Measurements from ENCODE around the gene MRPS7.
"Not testable (repeated sequence)": the region's sequence is repeated elsewhere in the genome, so short reads cannot be mapped to it uniquely, and the experiment has no call there.

MRPS7 gene

DNA sequence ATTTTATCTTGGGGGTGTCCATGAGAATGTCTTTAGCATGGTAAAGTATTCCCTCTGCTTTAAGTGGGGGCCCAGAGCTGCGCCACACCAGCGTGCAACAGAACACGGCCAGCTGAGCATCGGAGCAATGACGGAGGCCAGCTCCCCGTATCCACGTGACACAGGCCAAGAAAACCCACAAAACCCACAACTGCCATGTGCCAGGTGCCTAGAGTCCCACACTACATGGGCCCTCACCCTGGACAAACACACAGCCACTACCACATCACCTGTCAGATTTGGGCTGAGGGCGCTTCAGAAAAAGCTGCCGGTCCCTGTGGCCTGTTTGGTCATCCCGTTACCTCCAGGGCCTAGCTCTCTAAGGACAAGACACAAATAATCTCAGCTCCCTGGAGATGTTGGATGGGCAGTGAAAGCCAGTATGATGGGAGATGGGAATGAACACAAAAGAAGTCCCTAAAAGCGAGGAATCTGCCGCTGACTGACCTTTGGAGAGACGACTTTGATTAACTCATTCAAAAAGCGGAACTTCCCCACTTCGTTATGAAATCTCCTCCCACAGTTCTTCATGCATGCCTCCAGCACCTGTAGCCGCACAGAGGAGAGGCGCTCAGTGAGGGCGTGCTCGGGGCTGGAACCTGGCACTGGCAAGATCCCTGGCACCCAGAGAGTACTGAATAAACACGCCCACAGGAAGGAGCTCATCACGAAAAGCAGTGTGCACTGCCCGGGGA, 17.4 kb upstream of the MRPS7 start:
- DNase-seq = peak in 1 of 56 donors; percentile 20

- no peak for DNase-seq
These were observed 16.7 kb upstream of the MRPS7 start for GRCh38 chr17:75245011-75245410.

GRCh38 chr17:75246404-75246803, 15.3 kb upstream of the MRPS7 start:
- DNase-seq = no peak

DNA sequence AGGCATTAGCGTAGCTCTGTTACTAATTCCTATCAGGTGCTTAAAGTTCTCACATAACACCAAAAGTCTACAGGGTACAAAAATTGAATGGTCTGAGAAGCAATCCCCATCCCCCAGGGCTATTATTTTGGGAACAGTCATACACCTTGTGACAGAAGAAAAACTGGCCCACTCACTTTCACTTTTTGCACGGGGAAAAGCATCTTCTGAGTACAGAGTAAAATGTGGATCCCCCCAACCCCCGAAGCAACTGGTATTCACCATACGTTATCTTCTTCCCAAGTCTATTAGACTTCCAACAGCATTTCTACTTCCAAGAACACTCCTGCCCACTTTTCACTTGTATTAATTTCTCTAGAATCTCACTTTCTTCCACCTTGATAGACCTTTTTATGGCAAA, 12.1 kb upstream of the MRPS7 start:
- no peak for DNase-seq

- DNase-seq = peak in 26 of 56 donors; percentile 7 to 81 (median 39)
These were observed 11.6 kb upstream of the MRPS7 start for GRCh38 chr17:75250009-75250471.

- no peak for DNase-seq
These were observed 9.5 kb upstream of the MRPS7 start for GRCh38 chr17:75252039-75252816.

DNA sequence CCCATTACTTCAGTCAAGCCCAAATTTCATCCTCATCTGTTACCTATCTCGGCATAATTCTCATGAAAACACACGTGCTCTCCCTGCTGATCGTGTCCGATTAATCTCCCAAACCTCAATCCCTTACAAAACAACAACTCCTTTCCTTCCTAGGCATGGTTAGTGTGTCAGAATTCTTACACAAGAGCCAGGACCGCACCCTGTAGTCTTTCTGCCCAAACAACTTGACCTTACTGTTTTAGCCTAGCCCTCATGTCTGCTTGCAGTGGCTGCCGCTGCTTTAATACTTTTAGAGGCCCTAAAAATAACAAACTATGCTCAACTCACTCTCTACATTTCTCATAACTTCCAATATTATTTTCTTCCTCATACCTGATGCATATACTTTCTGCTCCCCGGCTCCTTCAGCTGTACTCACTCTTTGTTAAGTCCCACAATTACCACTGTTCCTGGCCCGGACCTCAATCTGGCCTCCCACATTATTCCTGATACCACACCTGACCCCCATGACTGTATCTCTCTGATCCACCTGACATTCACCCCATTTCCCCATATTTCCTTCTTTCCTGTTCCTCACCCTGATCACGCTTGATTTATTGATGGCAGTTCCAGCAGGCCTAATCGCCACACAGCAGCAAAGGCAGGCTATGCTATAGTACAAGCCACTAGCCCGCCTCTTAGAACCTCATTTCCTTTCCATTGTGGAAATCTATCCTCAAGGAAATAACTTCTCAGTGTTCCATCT, 5.6 kb upstream of the MRPS7 start:
- not testable (repeated sequence) for DNase-seq

DNA sequence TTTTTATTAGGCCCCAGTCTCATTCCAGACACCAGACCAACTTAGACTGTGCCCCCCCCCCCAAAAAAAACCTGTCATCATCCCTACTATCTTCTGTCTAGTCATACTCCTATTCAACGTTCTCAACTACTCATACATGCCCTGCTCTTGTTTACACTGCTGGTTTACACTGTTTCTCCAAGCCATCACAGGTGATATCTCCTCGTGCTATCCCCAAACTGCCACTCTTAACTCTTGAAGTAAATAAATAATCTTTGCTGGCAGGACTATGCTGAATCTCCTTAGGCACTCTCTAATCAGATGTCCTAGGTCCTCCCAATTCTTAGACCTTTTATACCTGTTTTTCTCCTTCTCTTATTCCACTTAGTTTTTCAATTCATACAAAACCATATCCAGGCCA, 4.5 kb upstream of the MRPS7 start:
- DNase-seq = not testable (repeated sequence)

- peak in 3 of 56 donors; percentile 43 to 75 (median 59) for DNase-seq
These were observed 891 bp upstream of the MRPS7 start for GRCh38 chr17:75260641-75261335.

- DNase-seq = peak in 8 of 56 donors; percentile 31 to 63 (median 47)
These were observed 480 bp downstream of the MRPS7 start for GRCh38 chr17:75262112-75262606.

GRCh38 chr17:75263055-75263454, 1.4 kb downstream of the MRPS7 start:
- DNase-seq = no peak

DNA sequence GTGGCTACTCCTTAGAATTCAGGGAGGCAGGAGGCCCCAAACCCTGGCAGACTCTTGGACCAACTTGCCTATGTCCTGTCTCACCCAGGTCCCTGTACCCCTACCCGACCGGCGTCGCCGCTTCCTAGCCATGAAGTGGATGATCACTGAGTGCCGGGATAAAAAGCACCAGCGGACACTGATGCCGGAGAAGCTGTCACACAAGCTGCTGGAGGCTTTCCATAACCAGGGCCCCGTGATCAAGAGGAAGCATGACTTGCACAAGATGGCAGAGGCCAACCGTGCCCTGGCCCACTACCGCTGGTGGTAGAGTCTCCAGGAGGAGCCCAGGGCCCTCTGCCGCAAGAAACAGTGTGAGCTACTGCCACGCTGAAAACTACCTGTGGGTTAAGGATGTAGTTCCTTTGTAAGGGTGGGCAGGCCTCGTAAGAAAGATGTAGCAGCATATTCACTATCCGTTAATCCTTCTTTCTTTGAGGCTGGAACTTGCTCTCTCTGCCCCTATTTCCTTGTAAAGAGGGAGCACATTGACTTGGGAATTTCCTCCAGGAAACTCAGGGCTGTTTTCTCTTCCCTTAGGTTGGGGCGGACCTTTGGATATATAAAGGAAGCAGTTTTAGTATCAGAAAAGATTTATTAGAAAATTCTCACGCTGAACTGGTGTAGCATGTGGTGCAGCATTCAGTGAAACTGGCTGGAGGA, 4.1 kb downstream of the MRPS7 start:
- DNase-seq = no peak

DNA sequence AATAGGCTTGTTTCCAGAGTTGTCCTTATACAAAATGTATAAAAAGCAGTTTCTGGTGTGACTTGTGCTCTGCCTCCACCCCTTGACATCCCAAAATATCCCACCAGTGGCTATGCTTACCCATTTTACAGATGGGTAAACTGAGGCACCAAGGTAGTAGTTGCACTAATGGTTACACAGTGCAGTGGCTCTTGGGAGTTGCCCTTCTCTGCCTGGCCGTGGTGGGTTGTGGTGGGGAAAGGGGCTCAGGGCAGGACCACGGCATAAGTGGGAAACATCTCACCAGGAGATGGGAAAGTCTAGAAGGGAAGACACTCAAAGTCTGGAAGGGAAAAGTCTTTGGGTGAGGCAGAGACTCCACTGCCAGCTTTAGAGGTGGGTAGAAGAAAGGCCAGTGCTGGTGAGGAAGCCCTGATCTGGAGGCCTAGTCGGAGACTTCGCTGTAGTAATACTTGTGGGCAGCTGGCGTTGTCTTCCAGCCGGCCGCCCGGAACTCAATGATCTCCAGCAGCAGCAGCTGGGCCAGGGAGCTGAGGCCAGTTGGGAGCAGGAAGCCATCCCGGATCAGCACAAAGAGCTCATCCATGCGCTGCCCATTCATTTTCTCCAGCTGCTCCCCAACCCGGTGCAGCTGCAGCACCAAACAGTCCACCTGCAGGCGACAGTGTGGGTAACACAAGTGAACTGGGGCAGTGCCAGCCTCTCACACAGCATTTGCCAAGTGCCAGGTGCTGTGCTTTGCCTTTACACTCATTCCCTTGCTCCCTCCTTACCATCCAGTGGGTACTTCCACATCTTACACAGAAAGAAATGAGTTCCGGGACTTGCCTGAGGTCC, 4.9 kb downstream of the MRPS7 start:
- DNase-seq = peak in 28 of 56 donors; percentile 17 to 69 (median 44)

DNA sequence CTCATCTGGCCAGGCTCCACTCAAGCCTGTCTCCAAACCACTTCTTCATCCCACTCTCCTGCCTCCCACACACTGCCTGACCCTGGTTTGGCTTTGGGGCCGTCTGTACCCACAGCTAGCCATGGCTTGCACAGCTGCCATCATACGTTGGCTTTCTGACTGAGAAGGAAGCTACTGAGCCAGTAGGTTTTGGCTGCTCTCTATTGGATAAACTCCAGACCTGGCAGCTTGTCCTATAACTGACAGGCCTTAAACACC, 5.4 kb downstream of the MRPS7 start:
- DNase-seq = peak in 9 of 56 donors; percentile 8 to 61 (median 46)

DNA sequence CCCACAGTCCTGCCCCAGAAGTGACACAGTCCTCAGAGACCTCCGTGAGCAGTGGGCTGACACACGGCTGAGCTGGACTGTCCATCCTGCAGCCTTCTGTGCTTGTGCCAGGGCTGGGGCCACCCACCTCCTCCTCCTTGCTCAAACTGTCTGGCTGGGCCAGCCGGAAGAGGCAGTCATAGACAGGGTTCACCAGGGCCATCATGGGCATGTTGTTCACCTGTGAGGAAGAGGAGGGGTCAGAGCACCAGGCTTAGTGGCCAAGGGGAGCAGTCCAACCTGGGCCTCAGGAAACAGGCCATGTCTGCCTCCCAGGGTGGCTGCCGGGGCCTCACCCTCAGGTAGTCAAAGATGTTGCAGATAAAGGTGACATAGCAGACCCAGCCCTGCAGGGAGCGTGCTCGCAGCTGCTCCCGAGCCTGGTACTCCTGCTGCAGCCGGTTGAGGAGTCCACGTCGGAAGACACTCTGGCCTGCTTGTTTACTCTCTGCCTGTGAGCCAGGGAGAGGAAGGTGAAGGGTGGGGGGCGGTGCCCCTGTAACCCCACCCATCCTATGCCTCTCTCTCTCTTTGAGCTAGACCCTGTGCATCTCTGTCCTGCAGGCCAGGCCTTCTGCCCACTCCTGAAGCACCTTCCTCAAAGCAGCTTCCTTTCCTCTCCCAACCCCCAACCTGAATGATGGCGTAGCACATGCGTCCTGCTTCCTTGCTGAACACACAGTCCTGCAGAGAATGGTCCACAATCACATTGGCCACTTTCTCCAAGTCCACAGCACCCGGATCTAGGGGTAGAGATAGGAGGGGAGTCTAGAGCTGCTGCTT, 5.9 kb downstream of the MRPS7 start:
- DNase-seq = peak in 1 of 56 donors; percentile 43

DNA sequence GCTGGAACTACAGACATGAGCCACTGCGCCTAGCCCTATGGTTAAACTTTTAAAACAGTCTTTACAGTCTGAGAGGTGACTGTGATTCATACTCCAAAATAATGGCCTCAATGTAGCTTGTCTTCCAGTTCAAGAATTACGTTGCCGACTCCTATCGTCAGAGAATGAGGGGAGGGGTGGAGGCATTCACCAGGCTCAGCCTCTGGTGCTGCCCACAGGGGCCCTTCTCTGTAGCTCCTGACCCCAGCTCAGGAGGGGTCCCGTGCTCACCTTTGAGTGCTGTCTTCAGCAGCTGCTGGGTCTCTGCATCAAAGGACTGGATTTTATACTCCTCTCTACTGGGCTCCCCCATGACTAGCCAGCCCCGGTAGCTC, 8.2 kb downstream of the MRPS7 start:
- DNase-seq = no peak

- DNase-seq = peak in 42 of 56 donors; percentile 20 to 76 (median 57)
These were observed 8.7 kb downstream of the MRPS7 start for GRCh38 chr17:75270218-75270965.

DNA sequence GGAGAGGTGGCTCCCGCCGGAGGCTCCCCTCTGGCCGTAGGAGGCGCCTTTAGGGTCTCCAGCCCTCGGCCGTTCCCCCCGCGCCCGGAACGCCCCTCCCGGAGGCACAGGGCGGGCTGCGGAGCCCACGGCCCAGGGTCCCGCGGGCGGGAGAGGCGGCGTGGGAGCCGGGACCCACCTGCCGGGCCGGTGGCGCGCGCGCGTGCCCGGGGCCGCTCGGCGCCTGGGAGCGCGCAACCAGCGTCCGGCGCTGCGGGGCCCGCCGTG, 9.2 kb downstream of the MRPS7 start, which contains the start of gene MIF4GD:
Gene MIF4GD (minus strand): TSS at position 266 of the 267 bp plus-strand sequence. CDS start 1,036 bp downstream, outside the sequence.
- DNase-seq = peak in 1 of 56 donors; percentile 67
